ENCODE results near the gene HEXIM1. TPM values are rescaled to one million over a fixed set of nuclear protein-coding genes. Genes with fewer than 3 reads are reported as not detected.
A peak's percentile ranks its signal among the peaks of the same experiment; 100 is the strongest.

Gene HEXIM1
- total RNA-seq, 1 donor from 2014 or later = 33.3 TPM

GRCh38 chr17:45128331-45128730 lies 19.9 kb upstream of the HEXIM1 start:
- H3K4me3 Mint-ChIP-seq (ENCODE audit: low read depth) = no peak overlapping the region
- H3K9me3 Mint-ChIP-seq (ENCODE audit: low read depth) = no peaks in the 10 kb centered on the region
- DNase-seq (ENCODE audit: low spot score, unreplicated experiment) = no peak
- TF ChIP-seq, protein P1, sequence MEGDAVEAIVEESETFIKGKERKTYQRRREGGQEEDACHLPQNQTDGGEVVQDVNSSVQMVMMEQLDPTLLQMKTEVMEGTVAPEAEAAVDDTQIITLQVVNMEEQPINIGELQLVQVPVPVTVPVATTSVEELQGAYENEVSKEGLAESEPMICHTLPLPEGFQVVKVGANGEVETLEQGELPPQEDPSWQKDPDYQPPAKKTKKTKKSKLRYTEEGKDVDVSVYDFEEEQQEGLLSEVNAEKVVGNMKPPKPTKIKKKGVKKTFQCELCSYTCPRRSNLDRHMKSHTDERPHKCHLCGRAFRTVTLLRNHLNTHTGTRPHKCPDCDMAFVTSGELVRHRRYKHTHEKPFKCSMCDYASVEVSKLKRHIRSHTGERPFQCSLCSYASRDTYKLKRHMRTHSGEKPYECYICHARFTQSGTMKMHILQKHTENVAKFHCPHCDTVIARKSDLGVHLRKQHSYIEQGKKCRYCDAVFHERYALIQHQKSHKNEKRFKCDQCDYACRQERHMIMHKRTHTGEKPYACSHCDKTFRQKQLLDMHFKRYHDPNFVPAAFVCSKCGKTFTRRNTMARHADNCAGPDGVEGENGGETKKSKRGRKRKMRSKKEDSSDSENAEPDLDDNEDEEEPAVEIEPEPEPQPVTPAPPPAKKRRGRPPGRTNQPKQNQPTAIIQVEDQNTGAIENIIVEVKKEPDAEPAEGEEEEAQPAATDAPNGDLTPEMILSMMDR (IDR thresholded peaks at IDR 0.05; ENCODE audit: unreplicated experiment) = no peak
- peak overlapping the region; percentile 87 for H3K27ac Mint-ChIP-seq
- no peaks in the 10 kb centered on the region for H3K27me3 Mint-ChIP-seq
- no peaks in the 10 kb centered on the region for H3K36me3 Mint-ChIP-seq (ENCODE audit: insufficient read depth)
- H3K4me1 Mint-ChIP-seq (ENCODE audit: low read depth) = peaks cover 15% of the 10 kb centered on the region

GRCh38 chr17:45128989-45129388 lies 19.3 kb upstream of the HEXIM1 start:
- TF ChIP-seq, protein P1 (IDR thresholded peaks at IDR 0.05; ENCODE audit: unreplicated experiment) = no peak
- H3K27me3 Mint-ChIP-seq = no peaks in the 10 kb centered on the region
- H3K9me3 Mint-ChIP-seq (ENCODE audit: low read depth) = no peaks in the 10 kb centered on the region
- no peaks in the 10 kb centered on the region for H3K36me3 Mint-ChIP-seq (ENCODE audit: insufficient read depth)
- H3K27ac Mint-ChIP-seq = no peak overlapping the region
- no peak for DNase-seq (ENCODE audit: low spot score, unreplicated experiment)
- no peak overlapping the region for H3K4me3 Mint-ChIP-seq (ENCODE audit: low read depth)
- H3K4me1 Mint-ChIP-seq (ENCODE audit: low read depth) = peaks cover 14% of the 10 kb centered on the region

DNA sequence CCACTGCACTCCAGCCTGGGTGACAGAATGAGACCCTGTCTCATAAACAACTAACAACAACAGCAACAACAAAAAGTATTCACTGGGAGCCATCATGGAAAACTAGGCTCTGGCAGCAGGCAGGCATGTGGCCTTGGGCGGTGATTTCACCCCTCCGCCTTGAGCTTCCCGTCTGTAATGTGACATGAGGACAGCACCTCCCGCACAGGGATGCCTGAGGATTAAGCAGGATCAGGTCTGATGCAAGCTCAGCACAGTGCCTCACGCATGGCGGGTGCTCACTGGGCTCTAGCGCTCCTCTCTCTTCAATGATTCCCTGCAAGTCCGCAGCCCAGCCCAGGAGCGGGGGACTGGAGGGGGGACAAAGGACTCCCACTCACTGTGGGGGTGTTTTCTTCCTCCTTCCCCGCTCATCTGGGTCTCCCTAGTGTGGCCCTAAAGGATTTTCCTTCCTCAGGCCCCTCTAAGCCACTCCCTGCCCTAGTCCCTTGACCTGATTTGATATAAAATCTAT lies 18.8 kb upstream of the HEXIM1 start:
- Mint-ChIP-seq H3K36me3 (ENCODE audit: insufficient read depth) (no peaks in the 10 kb centered on the region), H3K9me3 (ENCODE audit: low read depth) (no peaks in the 10 kb centered on the region), H3K4me1 (ENCODE audit: low read depth) (peaks cover 14% of the 10 kb centered on the region), H3K4me3 (ENCODE audit: low read depth) (no peak overlapping the region), H3K27me3 (no peaks in the 10 kb centered on the region), H3K27ac (no peak overlapping the region)
- DNase-seq (ENCODE audit: low spot score, unreplicated experiment) = no peak
- TF ChIP-seq, protein P1 (IDR thresholded peaks at IDR 0.05; ENCODE audit: unreplicated experiment) = no peak

GRCh38 chr17:45129940-45130680 lies 18.2 kb upstream of the HEXIM1 start:
- no peaks in the 10 kb centered on the region for H3K9me3 Mint-ChIP-seq (ENCODE audit: low read depth)
- H3K27ac Mint-ChIP-seq = no peak overlapping the region
- no peak for DNase-seq (ENCODE audit: low spot score, unreplicated experiment)
- TF ChIP-seq, protein P1 (IDR thresholded peaks at IDR 0.05; ENCODE audit: unreplicated experiment) = no peak
- H3K27me3 Mint-ChIP-seq = no peaks in the 10 kb centered on the region
- peak overlapping the region; percentile 33 for H3K4me3 Mint-ChIP-seq (ENCODE audit: low read depth)
- peaks cover 13% of the 10 kb centered on the region for H3K4me1 Mint-ChIP-seq (ENCODE audit: low read depth)
- H3K36me3 Mint-ChIP-seq (ENCODE audit: insufficient read depth) = peaks cover under 1% of the 10 kb centered on the region

- H3K36me3 Mint-ChIP-seq (ENCODE audit: insufficient read depth) = peaks cover 2% of the 10 kb centered on the region
Observed at GRCh38 chr17:45130681-45131615, 17.3 kb upstream of the HEXIM1 start.

More at GRCh38 chr17:45130681-45131615, 17.3 kb upstream of the HEXIM1 start:
- Mint-ChIP-seq H3K27ac (peak overlapping the region; percentile 49), H3K27me3 (no peaks in the 10 kb centered on the region), H3K4me3 (ENCODE audit: low read depth) (peak overlapping the region; percentile 74), H3K4me1 (ENCODE audit: low read depth) (peaks cover 14% of the 10 kb centered on the region), H3K9me3 (ENCODE audit: low read depth) (no peaks in the 10 kb centered on the region)
- TF ChIP-seq, protein P1 (IDR thresholded peaks at IDR 0.05; ENCODE audit: unreplicated experiment) = no peak
- no peak for DNase-seq (ENCODE audit: low spot score, unreplicated experiment)
